Measurements from ENCODE around the gene EMCN.

Gene EMCN

DNA sequence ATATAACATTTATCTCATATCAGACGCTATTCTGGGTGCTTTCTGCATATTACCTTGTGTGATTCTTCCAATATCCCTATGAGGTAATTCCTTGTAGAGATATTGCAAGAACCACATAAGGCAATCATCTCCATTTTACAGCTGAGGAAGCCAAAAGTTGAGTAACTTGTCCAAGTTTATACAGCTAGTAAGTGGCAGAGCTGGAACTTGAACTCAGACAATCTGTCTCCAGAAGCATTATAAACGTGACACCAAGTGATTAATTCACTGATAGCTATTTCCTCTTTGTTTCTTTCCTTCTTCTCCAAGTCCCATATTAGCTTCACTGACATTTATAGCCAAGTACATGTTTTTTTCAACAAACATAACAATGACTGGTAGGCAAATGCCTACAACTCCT is 7.3 kb downstream of the EMCN start:
- peak overlapping the region; percentile 54; the same call in 1 of the 2 replicates for H3K27ac ChIP-seq
- TF ChIP-seq, protein P1, sequence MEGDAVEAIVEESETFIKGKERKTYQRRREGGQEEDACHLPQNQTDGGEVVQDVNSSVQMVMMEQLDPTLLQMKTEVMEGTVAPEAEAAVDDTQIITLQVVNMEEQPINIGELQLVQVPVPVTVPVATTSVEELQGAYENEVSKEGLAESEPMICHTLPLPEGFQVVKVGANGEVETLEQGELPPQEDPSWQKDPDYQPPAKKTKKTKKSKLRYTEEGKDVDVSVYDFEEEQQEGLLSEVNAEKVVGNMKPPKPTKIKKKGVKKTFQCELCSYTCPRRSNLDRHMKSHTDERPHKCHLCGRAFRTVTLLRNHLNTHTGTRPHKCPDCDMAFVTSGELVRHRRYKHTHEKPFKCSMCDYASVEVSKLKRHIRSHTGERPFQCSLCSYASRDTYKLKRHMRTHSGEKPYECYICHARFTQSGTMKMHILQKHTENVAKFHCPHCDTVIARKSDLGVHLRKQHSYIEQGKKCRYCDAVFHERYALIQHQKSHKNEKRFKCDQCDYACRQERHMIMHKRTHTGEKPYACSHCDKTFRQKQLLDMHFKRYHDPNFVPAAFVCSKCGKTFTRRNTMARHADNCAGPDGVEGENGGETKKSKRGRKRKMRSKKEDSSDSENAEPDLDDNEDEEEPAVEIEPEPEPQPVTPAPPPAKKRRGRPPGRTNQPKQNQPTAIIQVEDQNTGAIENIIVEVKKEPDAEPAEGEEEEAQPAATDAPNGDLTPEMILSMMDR (conservative IDR thresholded peaks at IDR 0.05), result no peak

DNA sequence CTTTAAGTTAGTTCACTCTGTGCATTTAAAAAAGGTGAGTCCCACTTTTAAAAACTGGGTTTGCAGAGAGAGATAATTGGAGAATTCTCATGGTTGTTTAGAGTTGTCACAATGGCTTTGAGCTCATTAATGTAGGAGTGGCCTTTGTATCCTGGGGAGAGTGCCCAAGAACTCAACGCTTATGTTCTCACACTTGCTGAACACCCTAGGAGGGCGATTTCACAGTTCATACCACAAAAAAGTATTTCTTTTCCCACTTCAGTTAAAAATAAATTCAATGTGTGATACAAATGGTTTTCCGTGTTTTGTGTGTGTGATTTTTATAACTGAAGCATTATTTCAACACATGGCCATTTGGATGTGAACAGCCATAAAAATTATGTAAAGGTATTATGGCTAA is 8.4 kb downstream of the EMCN start:
- H3K27ac ChIP-seq, result peak overlapping the region; percentile 54; the same call in 1 of the 2 replicates
- TF ChIP-seq, protein P1 (conservative IDR thresholded peaks at IDR 0.05), result no peak

DNA sequence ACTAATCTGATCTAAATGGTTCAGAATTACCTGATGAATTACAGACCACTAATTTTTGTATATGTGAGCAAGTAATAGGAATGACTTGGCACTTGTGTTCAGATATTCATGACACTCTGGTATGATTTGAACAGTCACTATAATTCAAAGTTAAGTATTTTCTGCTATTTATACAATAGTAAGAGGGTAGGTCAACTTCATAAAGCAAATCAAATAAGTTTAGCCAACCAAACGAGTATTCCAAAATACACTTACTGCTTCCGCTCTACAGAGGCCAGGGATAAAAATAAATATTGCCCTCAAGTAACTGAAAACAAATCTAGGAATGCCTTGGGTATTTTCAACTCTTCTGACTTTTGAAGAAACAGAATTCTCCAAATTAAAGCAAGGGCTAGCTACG is 9.1 kb downstream of the EMCN start:
- peak overlapping the region; percentile 54; the same call in 1 of the 2 replicates for H3K27ac ChIP-seq
- TF ChIP-seq, protein P1 (conservative IDR thresholded peaks at IDR 0.05), result no peak

DNA sequence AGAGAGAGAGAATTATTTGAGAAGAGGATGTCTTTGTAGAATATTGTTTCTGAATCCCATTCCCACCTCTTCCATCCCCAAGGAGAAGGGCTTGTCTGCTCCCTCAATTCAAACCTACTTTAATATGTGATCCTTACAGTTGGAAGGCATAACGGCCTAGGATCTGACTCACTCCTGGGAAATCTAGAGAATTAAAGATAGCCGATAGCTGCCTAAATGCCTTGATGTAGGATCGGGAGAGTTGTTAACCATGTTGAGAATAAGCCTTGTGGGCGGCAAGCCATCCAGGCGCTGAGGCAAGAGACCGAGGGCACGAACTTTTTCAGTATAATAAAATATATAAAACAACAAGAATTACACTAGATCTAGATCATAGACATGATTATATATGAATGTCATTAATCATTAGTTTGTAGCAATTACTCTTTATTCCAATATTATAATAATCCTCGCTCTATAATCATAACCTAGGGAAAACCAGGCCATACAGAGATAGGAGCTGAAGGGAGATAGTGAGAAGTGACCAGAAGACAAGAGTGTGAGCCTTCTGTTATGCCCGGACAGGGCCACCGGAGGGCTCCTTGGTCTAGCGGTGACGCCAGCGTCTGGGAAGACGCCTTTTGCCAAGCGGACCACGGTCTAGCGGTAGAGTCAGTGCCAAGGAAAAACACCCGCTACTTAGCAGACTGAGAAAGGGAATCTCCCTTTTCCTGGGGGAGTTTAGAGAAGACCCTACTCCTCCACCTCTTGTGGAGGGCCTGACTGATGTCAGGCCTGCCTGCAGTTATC is 13.5 kb downstream of the EMCN start:
- no peak overlapping the region for H3K27ac ChIP-seq
- TF ChIP-seq, protein P1 (conservative IDR thresholded peaks at IDR 0.05), result no peak

DNA sequence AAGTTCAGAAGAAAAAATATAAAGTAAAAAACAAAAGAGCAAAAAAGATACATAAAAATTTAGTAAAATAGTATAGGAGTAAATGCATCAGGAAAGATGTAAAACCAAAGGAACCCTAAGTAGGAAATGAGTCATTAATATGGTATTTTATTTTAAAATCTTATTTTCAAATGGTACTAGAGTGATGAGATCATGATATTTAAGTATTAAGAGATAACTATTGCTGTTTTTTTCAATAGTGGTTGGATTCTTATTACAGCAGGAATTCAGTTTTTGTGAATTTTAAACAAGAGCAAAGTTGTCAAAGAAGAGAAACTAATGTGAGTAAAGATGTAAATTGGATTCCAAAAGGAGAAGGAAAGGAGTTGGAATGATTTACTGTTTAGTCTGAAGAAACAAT is 20.0 kb downstream of the EMCN start:
- H3K27ac ChIP-seq, result no peak overlapping the region
- TF ChIP-seq, protein P1 (conservative IDR thresholded peaks at IDR 0.05), result no peak

DNA sequence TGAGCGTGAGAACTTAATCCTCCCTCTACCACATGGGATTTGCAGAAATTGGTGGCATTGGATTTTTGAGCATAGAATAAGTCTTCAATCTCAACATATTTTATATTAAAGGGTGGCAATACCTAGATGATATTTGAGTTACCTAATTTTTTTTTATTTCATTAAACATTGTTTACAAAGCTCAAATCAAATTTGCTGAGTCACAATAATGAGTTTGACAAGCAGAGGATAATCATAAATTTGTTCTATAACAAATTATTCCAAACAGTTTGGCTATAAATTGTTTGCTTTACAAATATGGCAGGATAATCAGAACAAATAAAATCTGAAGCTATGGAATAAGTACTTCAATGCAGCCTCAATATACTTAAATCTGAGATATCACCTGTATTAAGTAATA is 22.7 kb downstream of the EMCN start:
- peak overlapping the region; percentile 44 for H3K27ac ChIP-seq
- TF ChIP-seq, protein P1 (conservative IDR thresholded peaks at IDR 0.05), result no peak

DNA sequence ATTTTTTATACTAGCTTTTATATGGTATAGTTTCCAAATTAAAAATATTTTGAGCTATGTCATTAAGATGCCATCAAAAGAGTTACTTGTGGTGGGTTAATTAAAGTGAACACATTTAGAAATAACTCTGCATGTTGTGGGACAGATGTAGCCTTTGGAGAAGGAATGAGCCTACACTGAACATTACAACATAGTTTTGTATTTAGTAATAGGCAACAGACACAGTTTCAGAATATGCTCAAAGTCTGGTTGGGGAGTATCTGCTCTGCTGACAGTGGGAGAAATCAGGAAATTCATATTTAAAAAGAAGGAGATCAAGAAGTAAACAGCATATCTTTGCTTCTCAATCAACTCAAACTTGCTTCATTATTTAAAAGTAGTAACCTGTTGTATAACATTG is 23.7 kb downstream of the EMCN start:
- peak overlapping the region; percentile 44; the same call in 1 of the 2 replicates for H3K27ac ChIP-seq
- TF ChIP-seq, protein P1 (conservative IDR thresholded peaks at IDR 0.05), result no peak
